ENCODE data around the gene THAP7.
"Not testable (repeated sequence)": the region's sequence is repeated elsewhere in the genome, so short reads cannot be mapped to it uniquely, and the experiment has no call there.

The THAP7 gene

DNA sequence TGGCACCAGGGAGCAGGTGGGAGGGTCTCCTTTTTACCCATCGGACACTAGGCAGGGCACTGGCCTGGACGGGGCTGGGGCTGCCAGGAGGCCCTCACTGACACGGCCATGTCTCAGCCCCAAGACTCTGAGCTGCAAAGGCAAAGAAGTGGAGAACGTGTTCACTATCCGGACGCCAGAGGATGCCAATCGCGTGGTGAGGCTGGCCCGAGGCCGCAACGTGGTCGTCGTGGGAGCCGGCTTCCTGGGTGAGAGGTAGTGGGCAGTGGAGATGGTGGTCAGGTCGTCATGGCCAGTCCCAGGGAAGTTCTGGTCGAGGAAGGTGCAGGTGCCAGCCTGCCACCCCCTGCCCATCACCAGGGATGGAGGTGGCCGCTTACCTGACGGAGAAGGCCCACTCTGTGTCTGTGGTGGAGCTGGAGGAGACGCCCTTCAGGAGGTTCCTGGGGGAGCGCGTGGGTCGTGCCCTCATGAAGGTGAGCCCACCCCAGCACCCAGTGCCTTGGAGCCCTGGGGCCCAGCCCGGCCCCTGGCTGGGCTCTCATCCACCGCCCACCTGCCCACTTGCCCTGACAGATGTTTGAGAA, 25.5 kb downstream of the THAP7 start:
- Histone ChIP-seq H3K9me3 (ENCODE audit: insufficient read depth, low read length) (no peaks in the 10 kb centered on the region), H3K4me1 (ENCODE audit: insufficient read depth, insufficient read length) (peaks cover 11% of the 10 kb centered on the region), H3K4me3 (ENCODE audit: insufficient read length, low read depth) (no peak overlapping the region), H3K9ac (ENCODE audit: insufficient read length, low read depth) (no peak overlapping the region), H3K27me3 (ENCODE audit: insufficient read depth, insufficient read length) (peaks cover 12% of the 10 kb centered on the region), H3K36me3 (ENCODE audit: insufficient read depth, insufficient read length, low read length) (no peaks in the 10 kb centered on the region)
- no peak for DNase-seq (ENCODE audit: low read depth, low spot score)
- TF ChIP-seq YY1 (IDR thresholded peaks at IDR 0.05; ENCODE audit: insufficient read depth, insufficient read length) (no peak), ZNF274 (IDR thresholded peaks at IDR 0.05; ENCODE audit: low read depth, low read length) (no peak), SUZ12 (IDR thresholded peaks at IDR 0.05; ENCODE audit: extremely low read depth, insufficient read depth, insufficient read length) (no peak)

DNA sequence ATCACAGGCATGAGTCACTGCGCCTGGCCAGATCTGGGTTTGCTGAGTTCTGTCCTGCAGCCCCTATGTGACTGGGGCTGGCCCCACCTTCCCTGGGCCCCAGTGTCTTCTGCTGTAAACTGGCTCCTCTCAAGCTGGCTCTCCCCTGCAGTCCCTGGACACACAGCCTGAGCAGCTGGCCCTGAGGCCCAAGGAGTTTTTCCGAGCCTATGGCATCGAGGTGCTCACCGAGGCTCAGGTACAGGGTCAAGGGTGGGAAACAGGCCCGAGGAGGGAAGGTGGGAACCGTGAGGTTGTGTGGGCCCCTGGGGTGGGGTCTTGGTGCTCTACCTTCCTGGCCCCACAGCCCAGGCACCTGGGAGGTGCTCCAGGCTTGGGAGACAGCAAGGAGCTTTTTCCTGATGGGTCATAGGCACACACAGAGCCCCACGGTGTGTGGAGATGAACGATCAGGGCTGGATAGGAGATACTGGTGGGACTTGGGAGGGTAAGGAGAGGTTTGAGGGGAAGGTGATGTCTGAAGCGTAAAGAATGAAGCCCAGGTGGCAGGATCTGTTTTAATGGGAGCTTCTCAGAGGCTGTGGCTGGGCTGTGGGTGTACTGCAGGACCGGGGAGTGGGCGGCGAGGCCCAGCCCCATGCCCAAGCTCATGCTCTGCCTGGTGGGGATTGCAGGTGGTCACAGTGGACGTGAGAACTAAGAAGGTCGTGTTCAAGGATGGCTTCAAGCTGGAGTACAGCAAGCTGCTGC, 26.2 kb downstream of the THAP7 start:
- peak overlapping the region; percentile 8 for H3K9ac ChIP-seq (ENCODE audit: insufficient read length, low read depth)
- H3K9me3 ChIP-seq (ENCODE audit: insufficient read depth, low read length) = no peaks in the 10 kb centered on the region
- H3K36me3 ChIP-seq (ENCODE audit: insufficient read depth, insufficient read length, low read length) = no peaks in the 10 kb centered on the region
- peaks cover 12% of the 10 kb centered on the region for H3K4me1 ChIP-seq (ENCODE audit: insufficient read depth, insufficient read length)
- no peak overlapping the region for H3K4me3 ChIP-seq (ENCODE audit: insufficient read length, low read depth)
- DNase-seq (ENCODE audit: low read depth, low spot score) = no peak
- TF ChIP-seq SUZ12 (IDR thresholded peaks at IDR 0.05; ENCODE audit: extremely low read depth, insufficient read depth, insufficient read length) = no peak
- TF ChIP-seq ZNF274 (IDR thresholded peaks at IDR 0.05; ENCODE audit: low read depth, low read length) = no peak
- TF ChIP-seq YY1 (IDR thresholded peaks at IDR 0.05; ENCODE audit: insufficient read depth, insufficient read length) = no peak
- H3K27me3 ChIP-seq (ENCODE audit: insufficient read depth, insufficient read length) = peaks cover 12% of the 10 kb centered on the region

GRCh38 chr22:20974336-20974955, 27.5 kb downstream of the THAP7 start:
- Histone ChIP-seq H3K4me3 (ENCODE audit: insufficient read length, low read depth) (no peak overlapping the region), H3K27me3 (ENCODE audit: insufficient read depth, insufficient read length) (peaks cover 19% of the 10 kb centered on the region), H3K36me3 (ENCODE audit: insufficient read depth, insufficient read length, low read length) (no peaks in the 10 kb centered on the region), H3K9ac (ENCODE audit: insufficient read length, low read depth) (peak overlapping the region; percentile 10), H3K4me1 (ENCODE audit: insufficient read depth, insufficient read length) (peaks cover 8% of the 10 kb centered on the region), H3K9me3 (ENCODE audit: insufficient read depth, low read length) (no peaks in the 10 kb centered on the region)
- no peak for DNase-seq (ENCODE audit: low read depth, low spot score)
- no peak for TF ChIP-seq YY1 (IDR thresholded peaks at IDR 0.05; ENCODE audit: insufficient read depth, insufficient read length)
- TF ChIP-seq SUZ12 (IDR thresholded peaks at IDR 0.05; ENCODE audit: extremely low read depth, insufficient read depth, insufficient read length) = no peak
- no peak for TF ChIP-seq ZNF274 (IDR thresholded peaks at IDR 0.05; ENCODE audit: low read depth, low read length)

DNA sequence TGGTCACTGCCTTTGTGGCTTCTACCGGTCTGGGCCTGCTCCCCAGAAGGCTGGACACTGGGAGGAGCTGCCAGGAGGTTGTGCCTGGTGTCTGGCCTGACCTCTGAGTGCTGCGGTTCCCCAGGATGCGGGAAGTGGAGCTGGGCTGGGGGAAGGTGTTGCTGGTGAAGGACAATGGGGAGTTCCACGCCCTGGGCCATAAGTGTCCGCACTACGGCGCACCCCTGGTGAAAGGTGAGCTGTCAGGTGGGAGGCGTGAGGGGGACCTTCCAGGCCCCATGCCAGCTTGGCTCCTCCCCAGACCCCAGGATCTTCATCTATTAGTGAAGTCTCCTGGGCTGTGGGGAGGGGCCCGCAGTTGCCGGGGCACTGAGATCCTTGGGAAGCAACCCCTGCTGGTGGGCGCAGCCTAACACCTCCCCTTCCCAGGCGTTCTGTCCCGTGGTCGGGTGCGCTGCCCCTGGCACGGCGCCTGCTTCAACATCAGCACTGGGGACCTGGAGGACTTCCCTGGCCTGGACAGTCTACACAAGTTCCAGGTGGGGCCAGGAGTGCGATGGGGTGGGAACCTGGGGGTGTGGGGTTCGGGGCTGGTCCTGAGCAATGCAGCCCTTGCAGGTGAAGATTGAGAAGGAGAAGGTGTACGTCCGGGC, 28.2 kb downstream of the THAP7 start:
- H3K4me3 ChIP-seq (ENCODE audit: insufficient read length, low read depth) = no peak overlapping the region
- H3K27me3 ChIP-seq (ENCODE audit: insufficient read depth, insufficient read length) = peaks cover 24% of the 10 kb centered on the region
- TF ChIP-seq ZNF274 (IDR thresholded peaks at IDR 0.05; ENCODE audit: low read depth, low read length) (no peak), SUZ12 (IDR thresholded peaks at IDR 0.05; ENCODE audit: extremely low read depth, insufficient read depth, insufficient read length) (no peak), YY1 (IDR thresholded peaks at IDR 0.05; ENCODE audit: insufficient read depth, insufficient read length) (no peak)
- no peak overlapping the region for H3K9ac ChIP-seq (ENCODE audit: insufficient read length, low read depth)
- no peaks in the 10 kb centered on the region for H3K9me3 ChIP-seq (ENCODE audit: insufficient read depth, low read length)
- DNase-seq (ENCODE audit: low read depth, low spot score) = no peak
- no peaks in the 10 kb centered on the region for H3K36me3 ChIP-seq (ENCODE audit: insufficient read depth, insufficient read length, low read length)
- H3K4me1 ChIP-seq (ENCODE audit: insufficient read depth, insufficient read length) = peaks cover 8% of the 10 kb centered on the region

DNA sequence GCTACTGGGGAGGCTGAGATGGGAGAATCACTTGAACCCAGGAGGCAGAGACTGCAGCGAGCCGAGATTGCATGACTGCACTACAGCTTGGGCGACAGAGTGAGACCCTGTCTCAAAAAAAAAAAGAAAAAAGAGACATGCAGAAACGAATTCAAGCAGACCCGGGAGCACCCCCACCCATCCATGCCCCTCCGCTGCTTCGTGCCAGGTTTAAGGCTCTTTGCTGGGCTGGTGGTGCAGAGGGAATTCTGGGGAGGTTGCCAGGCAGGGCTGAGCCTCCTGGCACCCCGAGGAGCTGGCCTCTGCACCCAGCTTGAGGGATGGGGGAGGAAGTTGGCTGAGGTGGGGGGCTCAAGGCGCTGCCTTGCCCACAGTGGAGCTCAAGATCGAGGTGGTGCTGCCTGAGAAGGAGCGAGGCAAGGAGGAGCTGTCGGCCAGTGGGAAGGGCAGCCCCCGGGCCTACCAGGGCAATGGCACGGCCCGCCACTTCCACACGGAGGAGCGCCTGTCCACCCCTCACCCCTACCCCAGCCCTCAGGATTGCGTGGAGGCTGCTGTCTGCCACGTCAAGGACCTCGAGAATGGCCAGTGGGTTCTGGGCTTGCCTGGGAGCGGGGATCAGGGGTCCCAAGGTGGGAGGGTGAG, 28.9 kb downstream of the THAP7 start:
- Histone ChIP-seq H3K27me3 (ENCODE audit: insufficient read depth, insufficient read length) (peaks cover 22% of the 10 kb centered on the region), H3K9me3 (ENCODE audit: insufficient read depth, low read length) (no peaks in the 10 kb centered on the region), H3K36me3 (ENCODE audit: insufficient read depth, insufficient read length, low read length) (no peaks in the 10 kb centered on the region), H3K4me1 (ENCODE audit: insufficient read depth, insufficient read length) (peaks cover 15% of the 10 kb centered on the region), H3K9ac (ENCODE audit: insufficient read length, low read depth) (no peak overlapping the region), H3K4me3 (ENCODE audit: insufficient read length, low read depth) (no peak overlapping the region)
- no peak for TF ChIP-seq ZNF274 (IDR thresholded peaks at IDR 0.05; ENCODE audit: low read depth, low read length)
- no peak for DNase-seq (ENCODE audit: low read depth, low spot score)

DNA sequence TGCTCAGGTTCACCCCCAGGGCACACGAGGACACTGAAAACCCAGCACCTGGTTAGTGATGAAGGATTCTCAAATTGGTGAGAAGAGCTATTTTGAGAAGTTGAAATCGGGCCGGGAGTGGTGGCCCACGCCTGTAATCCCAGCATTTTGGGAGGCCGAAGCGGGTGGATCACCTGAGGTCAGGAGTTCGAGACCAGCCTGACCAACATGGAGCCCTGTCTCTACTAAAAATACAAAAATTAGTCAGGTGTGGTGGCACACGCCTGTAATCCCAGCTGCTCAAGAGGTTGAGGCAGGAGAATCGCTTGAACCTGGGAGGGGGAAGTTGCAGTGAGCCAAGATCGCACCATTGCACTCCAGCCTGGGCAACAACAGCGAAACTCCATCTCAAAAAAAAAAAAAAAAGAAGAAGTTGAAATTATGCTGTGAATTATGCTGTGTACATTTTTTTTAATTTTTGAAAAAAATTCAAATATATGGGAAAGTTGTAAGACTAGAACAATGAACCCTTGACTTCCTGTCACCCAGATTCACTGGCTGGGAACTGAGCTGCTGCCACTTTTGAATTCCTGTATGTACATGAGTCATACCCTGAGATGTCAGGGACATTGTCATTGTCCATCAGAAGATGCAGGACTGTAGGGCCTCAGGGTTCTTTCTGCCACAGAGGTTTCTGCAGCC, 29.8 kb downstream of the THAP7 start:
- not testable (repeated sequence) for DNase-seq (ENCODE audit: low read depth, low spot score); H3K9me3 ChIP-seq (ENCODE audit: insufficient read depth, low read length); H3K4me3 ChIP-seq (ENCODE audit: insufficient read length, low read depth); H3K9ac ChIP-seq (ENCODE audit: insufficient read length, low read depth); H3K36me3 ChIP-seq (ENCODE audit: insufficient read depth, insufficient read length, low read length)
- Histone ChIP-seq H3K27me3 (ENCODE audit: insufficient read depth, insufficient read length) (peaks cover 19% of the 10 kb centered on the region), H3K4me1 (ENCODE audit: insufficient read depth, insufficient read length) (peaks cover 20% of the 10 kb centered on the region)
